T-helper 2 cell treated with Interferon-gamma antibody and Interleukin-4, amounts not matched to agents 100 ng/mL and 5 ng/mL, for 36 hours (primary cell): ENCODE data around the gene FAM9A. TPM values are rescaled to one million over a fixed set of nuclear protein-coding genes. Genes with fewer than 3 reads are reported as not detected.

Experiments
- intact Hi-C: fragments of 100-400 bp; cut with micrococcal nuclease; formaldehyde crosslinking; loops from one replicate; pipeline ENCODE4 v1.15.1; 2023
- total RNA-seq: library from RNA; stranded (reverse); gene quantifications from 2 replicates; pipeline ENCODE4 v1.2.3, GENCODE V29; 2022

The FAM9A gene
- not detected in 2 replicates for total RNA-seq

DNA sequence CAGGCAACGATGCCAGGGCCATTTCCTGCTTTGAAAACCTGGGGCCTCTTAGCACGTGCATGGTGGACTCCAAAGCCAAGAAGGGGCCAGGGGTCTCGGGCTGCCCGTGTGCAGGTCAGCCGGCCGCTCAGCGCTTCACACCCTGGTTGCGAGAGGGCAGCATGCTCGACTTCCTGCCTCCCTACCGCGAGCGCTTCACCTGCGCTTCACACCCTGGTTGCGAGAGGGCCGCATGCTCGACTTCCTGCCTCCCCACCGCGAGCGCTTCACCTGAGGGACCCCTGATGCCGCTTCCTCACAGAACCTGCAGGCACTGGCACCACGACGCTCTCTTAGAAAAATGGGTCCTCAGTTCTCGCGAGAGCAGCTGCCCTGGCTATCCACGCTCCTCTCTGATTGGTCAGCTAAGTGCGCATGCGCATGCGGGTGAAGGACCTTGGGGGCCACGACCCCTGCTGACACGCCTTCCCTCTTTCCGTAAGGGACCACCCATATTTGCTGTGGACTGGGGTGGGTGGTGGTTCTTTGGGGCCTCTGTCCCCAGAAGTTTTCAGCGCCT lies at the start of gene FAM9A:
FAM9A (minus strand) TSS at position 343 of the 559 bp plus-strand sequence. CDS start 1,212 bp downstream, outside the sequence.
- intact Hi-C loops, result no loop called here

DNA sequence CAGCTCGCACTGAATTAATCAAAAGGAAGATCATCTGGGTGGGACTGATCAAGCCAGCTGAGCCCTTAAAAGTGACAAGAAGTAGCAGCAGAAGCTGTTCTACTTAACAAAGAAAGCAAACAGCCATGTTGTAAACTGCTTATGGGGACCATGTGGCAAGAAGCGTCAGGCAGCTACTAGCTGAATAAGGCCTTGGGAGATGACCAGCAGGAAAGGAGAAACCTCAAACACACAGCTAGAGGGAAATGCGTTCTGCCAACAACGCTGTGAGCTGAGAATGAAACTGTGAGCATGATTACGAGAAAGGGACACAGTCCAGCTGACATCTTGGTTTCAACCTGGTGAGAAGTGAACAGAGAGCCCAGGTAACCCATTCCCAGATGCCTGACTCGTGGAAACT lies 49.3 kb upstream of the FAM9A start:
- intact Hi-C loops, result no loop called here

GRCh38 chrX:8849945-8850344 lies 48.8 kb upstream of the FAM9A start:
- intact Hi-C loops, result no loop called here

DNA sequence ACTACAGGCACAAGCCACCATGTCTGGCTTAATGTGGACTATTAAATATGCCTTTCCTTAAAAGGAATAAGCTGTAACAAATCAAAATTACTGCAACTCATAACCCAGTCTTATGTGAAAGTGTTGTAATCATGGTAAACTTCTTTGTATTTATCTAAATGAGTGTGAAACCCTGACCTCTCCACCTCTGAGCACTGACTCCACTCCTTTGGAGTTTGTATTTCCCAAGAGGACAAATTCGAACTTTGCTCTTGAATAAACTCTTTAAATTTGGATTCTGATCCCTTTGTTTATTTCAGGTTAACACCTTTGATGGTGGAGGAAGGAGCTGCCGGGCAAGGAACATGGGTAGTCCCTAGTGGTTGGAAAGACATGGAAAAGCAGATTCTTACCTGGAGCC lies 48.3 kb upstream of the FAM9A start:
- intact Hi-C loops, result no loop called here

- intact Hi-C loops, result no loop called here
Measured at GRCh38 chrX:8848911-8849310, 47.7 kb upstream of the FAM9A start.

DNA sequence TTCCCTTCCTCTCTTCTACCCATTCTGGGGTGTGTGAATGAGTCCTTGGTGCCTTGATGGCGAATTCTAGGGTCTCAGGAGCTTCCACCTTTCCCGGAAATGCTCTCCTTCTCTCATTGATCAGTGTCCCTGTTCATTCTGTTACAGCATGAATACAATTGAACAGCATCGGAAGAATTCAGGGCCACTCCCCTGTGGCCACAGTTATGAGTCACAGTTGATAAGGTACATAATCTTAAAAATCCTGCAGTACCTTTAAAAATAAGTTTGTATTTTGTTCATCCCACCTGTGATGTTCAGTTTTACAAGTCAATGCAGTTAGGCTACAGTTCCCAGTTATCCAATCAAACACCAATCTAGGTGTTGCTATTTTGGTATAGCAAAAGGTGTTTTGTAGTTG lies 47.3 kb upstream of the FAM9A start:
- intact Hi-C loops, result no loop called here

DNA sequence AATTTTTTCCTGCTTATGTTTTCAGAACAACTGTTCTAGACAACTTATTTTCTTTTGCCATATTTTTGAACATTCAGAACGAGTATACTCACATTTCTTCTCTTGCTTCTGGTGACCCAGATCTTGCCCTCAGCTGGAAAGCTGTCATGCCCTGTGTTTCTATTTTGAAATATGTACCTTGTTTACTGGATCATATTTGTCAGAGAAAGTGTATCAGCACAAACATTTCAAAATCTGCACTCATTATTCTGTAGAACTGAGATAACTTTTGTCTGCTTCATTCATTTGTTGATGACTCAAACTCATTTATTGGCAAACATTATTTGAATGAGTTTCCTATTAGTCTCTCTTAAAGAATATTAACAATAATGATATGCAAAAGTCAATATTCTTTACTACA lies 46.2 kb upstream of the FAM9A start:
- intact Hi-C loops, result no loop called here

GRCh38 chrX:8846266-8846665 lies 45.1 kb upstream of the FAM9A start:
- intact Hi-C loops, result no loop called here

- intact Hi-C loops, result no loop called here
Measured at GRCh38 chrX:8845469-8845868, 44.3 kb upstream of the FAM9A start.

DNA sequence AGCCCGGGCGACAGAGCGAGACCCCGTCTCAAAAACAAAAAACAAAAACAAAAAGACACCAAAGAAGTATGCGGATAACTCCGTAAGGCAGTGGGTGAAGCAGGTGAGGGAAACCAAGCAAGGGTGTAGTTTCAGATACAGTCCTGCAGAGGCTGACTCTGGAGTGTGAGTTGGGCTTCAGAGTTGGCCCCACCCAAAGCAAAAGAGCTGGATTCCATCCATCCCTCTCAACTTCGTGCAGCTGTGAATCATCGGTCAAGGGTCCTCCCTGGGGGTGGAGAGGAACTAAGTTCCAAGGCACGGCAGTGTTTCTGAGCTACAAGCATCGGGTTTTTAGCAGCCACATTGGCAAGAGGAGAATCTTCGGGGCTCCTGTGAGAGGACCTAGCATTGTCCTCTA lies 43.9 kb upstream of the FAM9A start:
- intact Hi-C loops, result no loop called here

DNA sequence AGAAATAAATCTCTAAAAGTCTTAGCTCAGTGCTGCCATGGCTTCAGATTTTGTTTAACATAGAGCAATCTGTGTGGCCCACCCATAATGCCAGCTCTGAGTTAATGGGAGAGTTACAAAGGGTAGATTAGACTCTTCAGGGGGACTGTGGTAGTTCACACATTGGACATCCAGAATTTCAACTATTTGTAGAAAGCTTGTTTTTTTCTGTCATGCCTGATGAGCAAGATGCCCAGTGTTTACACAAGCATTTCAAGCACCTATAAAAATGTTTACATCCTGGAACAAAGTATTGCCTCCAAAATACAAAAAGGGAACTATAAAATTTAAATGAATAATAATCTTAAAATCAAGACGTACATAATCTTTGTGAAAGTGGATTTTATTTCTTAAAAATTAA lies 43.0 kb upstream of the FAM9A start:
- intact Hi-C loops, result no loop called here

DNA sequence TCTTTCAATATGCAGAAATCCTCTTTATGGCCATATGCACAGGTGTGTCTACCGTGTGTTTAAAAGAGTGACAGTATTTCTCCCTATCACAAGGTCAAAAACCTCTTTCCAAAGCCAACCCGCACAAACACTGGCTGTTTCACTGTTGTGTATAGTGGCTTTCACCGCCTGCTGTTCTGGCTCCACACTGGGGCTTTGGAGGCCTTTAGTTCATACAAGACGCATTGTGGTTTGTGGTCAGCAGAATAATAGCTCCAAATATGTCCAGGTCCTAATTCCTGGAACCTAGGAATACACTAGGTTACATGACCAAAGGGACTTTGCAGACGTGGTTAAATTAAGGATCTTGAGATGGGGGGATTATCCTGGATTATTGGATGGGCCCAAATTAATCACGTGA lies 40.7 kb upstream of the FAM9A start:
- intact Hi-C loops, result no loop called here

DNA sequence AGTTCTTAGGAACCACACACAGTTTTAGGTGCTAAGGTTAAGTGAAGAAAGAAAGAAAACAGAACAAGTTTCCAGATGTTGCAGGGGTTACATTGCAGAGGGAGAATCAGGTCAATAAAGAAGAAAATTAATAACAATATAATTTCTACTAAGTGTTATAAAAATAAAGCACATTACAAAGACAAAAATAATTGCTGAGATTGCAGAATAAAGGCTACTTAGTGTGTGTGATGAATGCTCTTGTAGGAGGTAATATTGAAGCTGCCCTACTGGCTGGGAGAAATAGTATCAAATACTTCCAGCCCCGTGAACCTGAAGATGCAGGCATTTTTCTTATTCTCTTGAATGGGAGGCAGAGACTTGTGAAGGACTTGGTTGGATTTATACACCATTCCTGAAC lies 33.2 kb upstream of the FAM9A start:
- intact Hi-C loops, result no loop called here

GRCh38 chrX:8832582-8833378 lies 31.6 kb upstream of the FAM9A start:
- intact Hi-C loops, result no loop called here

GRCh38 chrX:8823698-8824097 lies 22.5 kb upstream of the FAM9A start:
- intact Hi-C loops, result no loop called here

DNA sequence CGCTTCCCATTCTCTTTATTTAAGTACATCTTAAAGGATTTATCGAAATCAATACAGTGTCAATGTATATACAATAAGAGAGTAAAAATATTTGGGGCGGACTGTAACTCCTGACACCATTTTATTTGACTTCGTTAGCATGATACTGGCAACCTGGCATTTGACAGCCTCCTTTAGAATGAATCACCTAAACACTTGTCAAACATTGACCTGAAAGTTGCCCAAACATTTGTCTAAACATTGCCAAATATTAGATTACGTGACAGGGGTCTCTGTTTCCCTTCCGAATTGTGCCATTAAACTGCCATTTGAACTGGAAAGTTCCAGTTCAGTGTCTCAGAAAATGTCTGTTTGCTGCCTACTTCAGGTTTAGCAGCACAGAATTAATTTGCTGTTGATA lies 20.8 kb upstream of the FAM9A start:
- intact Hi-C loops, result no loop called here

DNA sequence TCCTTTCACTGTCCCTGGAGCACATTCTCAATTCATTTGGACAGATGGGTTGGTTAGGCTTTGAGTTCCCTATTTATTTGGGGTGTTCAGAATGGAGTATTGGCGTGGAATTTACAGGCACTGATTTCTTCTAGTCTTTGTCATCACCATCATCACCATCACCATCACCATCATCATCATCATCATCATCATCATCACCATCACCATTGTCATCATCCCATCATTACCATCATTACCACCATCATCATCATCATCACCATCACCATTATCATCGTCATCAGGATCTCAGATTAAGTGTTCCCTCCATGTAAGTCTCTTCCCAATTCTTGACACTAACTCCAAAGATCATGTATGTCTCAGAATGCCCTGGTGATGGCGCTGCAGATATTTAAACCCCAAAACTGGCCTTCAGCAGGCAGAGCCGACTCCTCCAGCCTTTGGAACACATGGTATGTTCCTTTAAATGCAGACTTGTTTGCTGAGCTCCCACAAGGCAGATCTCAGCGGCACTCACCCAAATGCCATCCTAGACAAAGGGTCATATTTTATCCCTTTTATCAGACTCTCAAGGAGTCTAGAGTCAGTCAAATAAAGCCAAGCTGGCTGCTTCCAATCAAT lies 19.8 kb upstream of the FAM9A start:
- intact Hi-C loops, result no loop called here

GRCh38 chrX:8815460-8816065 lies 14.4 kb upstream of the FAM9A start:
- intact Hi-C loops, result loop anchor here (1.0 to 10.0 kb wide), 5 partner anchors 67 to 894 kb away; no protein-coding TSS in a partner anchor

DNA sequence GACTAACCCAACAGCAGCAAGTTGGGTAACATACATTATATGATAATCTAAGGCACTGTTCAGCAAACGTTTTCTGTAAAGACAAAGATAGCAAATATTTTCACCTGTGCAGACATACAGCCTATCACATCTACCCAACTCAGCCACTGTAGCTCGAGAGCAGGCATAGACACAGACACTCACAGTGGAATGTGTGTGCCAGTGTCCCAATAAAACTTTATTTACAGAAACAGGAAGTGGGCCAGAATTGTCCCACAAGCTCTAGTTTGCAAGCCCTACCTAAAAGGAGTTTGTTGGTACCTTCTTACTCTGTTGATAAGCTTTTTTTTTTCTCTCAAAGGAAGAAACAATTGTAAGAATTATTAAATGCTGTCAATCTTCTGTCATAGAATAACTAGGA lies 11.9 kb upstream of the FAM9A start:
- intact Hi-C loops, result loop anchor here (10.0 kb wide), 1 partner anchor 818 kb away; no protein-coding TSS in a partner anchor

DNA sequence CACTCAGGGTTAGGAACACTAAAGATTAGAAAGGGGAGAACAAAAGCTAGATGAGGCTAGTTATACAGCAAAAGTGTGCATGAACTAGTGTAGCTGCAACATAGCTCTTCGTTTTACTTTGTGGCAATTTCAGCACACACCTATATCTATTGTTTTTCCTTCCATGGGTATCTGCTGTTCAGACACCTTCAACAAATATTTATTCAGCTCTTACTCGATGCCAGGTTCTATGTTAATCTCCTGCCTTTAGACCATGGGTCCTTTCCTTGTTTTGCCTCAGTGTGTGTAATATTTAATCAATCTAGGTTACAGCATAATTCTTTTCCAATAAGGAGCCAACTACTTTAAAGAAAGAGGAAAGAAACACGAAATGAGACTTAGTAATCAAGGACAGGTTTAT lies 10.4 kb upstream of the FAM9A start:
- intact Hi-C loops, result loop anchor here (10.0 kb wide), 1 partner anchor 817 kb away; no protein-coding TSS in a partner anchor

GRCh38 chrX:8808661-8809060 lies 7.5 kb upstream of the FAM9A start:
- intact Hi-C loops, result no loop called here

DNA sequence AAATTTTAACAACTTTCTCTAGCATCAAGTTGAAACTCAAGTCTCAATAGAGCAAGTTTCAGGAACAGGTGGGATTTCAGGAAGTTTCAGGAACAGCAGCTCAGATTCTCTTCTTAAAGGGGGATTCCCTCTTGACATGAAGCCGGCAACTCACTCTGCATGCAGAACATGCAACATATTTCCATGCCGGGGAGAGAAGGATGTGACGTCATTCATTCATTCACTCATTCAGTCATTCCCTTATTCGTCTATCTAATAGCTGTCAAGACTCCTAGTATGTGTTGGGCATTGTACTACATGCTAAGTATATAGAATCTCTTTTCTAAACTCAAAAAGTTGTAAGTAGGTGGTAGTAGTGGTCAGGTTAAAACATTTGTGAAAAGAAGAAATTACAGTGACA lies 4.8 kb upstream of the FAM9A start:
- intact Hi-C loops, result no loop called here
